DOHH2 (cell line): ENCODE data around the gene IL1RAP.

Experiments
- CTCF ChIP-seq: fragments of 200-600 bp; sonication (generic); IDR thresholded peaks from one replicate; pipeline ENCODE4 v1.5.1; 2014; ENCODE audit warnings: antibody characterized with exemption, mild to moderate bottlenecking, low read depth, low read length; ENCODE audit not compliant: poor library complexity, severe bottlenecking
- EZH2phosphoT487 ChIP-seq: fragments of 200-600 bp; sonication (generic); IDR thresholded peaks from 2 replicates; pipeline ENCODE4 v1.6.1; 2017; ENCODE audit warnings: borderline replicate concordance, mild to moderate bottlenecking, antibody characterized with exemption, low read length, moderate library complexity, mixed read lengths

GRCh38 chr3:190605385-190605784, 91.5 kb downstream of the IL1RAP start:
- TF ChIP-seq CTCF, result no peak
- TF ChIP-seq EZH2phosphoT487, result no peak
